Testis (tissue), 2 donors: ENCODE data around the gene NOTCH1.

Experiments used
- POLR2A ChIP-seq: fragments of 450-650 bp; IDR thresholded peaks from one replicate; pipeline ENCODE4 v1.6.1; 2017; ENCODE audit warnings: antibody characterized with exemption, mild to moderate bottlenecking, moderate library complexity
- TF ChIP-seq, protein P1 (sequence below), 3 experiments: fragments of 450-650 bp in 2 of 3; fragments of 200-600 bp in 1 of 3; sonication (generic) in 1 of 3; IDR thresholded peaks; one replicate each; pipeline ENCODE4 v1.5.1; 2016 to 2019; ENCODE audit warnings: antibody characterized with exemption in 3 of 3, mild to moderate bottlenecking in 2 of 3, moderate library complexity in 1 of 3

DNA sequence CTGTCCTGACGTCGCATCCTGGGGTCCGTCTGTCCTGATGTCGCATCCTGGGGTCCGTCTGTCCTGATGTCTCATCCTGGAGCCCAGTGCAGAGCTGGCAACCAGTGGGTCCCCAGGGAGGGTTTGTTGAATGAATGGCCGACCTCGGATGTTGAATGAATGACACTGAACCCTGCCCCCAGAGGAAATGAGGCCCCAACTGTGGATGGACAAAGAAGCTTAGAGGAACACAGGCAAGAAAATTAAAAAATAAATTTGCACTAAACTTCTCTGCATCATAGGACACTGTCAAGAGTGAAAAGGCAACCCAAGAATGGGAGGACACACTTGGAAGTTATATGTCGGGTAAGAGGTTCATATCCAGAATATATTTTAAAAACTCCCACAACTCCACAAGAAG lies 47.7 kb upstream of the NOTCH1 start:
- TF ChIP-seq POLR2A: no peak
- TF ChIP-seq, protein P1, sequence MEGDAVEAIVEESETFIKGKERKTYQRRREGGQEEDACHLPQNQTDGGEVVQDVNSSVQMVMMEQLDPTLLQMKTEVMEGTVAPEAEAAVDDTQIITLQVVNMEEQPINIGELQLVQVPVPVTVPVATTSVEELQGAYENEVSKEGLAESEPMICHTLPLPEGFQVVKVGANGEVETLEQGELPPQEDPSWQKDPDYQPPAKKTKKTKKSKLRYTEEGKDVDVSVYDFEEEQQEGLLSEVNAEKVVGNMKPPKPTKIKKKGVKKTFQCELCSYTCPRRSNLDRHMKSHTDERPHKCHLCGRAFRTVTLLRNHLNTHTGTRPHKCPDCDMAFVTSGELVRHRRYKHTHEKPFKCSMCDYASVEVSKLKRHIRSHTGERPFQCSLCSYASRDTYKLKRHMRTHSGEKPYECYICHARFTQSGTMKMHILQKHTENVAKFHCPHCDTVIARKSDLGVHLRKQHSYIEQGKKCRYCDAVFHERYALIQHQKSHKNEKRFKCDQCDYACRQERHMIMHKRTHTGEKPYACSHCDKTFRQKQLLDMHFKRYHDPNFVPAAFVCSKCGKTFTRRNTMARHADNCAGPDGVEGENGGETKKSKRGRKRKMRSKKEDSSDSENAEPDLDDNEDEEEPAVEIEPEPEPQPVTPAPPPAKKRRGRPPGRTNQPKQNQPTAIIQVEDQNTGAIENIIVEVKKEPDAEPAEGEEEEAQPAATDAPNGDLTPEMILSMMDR (IDR thresholded peaks at IDR 0.05): no peak
